WTC11 (cell line): Measurements from ENCODE around the gene PAQR3. TPM values are rescaled to one million over a fixed set of nuclear protein-coding genes. Genes with fewer than 3 reads are reported as not detected.
"Not testable (repeated sequence)": the region's sequence is repeated elsewhere in the genome, so short reads cannot be mapped to it uniquely, and the experiment has no call there.

Experiments used
- ATAC-seq: fragments of 200-7000 bp; cut with Tn5 transposase; 2 replicates; pipeline ENCODE4 v1.10.0; 2021; ENCODE audit warnings: mild to moderate bottlenecking, moderate library complexity
- CTCF ChIA-PET: fragments of 300-600 bp; sonication (Branson Sonifier 250); formaldehyde crosslinking; loops from one replicate; lab custom pipeline; 2021; ENCODE audit warnings: antibody characterized with exemption; lab: Charles Lee
- POLR2A ChIA-PET: fragments of 350-600 bp; sonication (Branson Sonifier 250); formaldehyde crosslinking; loops from one replicate; lab custom pipeline; 2021; ENCODE audit warnings: antibody characterized with exemption; lab: Charles Lee
- DNase-seq: peaks from one replicate; pipeline ENCODE4 v3.0.0; 2021; ENCODE audit warnings: low spot score
- H3K27ac Mint-ChIP-seq: 2 replicates; pipeline ENCODE4 v1.8.0; 2021; ENCODE audit warnings: mixed read lengths
- H3K27me3 Mint-ChIP-seq: 2 replicates; pipeline ENCODE4 v1.8.0; 2021; ENCODE audit warnings: low read depth, mild to moderate bottlenecking, moderate library complexity, mixed read lengths
- H3K36me3 Mint-ChIP-seq: 2 replicates; pipeline ENCODE4 v1.8.0; 2021; ENCODE audit warnings: mixed read lengths
- H3K4me1 Mint-ChIP-seq: 2 replicates; pipeline ENCODE4 v1.8.0; 2022; ENCODE audit warnings: mixed read lengths
- H3K4me3 Mint-ChIP-seq: 2 replicates; pipeline ENCODE4 v1.8.0; 2021; ENCODE audit warnings: mild to moderate bottlenecking, moderate library complexity, mixed read lengths
- H3K9me3 Mint-ChIP-seq: 2 replicates; pipeline ENCODE4 v1.8.0; 2021; ENCODE audit warnings: mixed read lengths
- GRHL2 ChIP-seq: fragments of 250-450 bp; sonication (Bioruptor Pico); IDR thresholded peaks from 2 replicates; pipeline ENCODE4 v1.8.0; 2022; ENCODE audit warnings: mild to moderate bottlenecking, moderate library complexity; ENCODE audit not compliant: insufficient replicate concordance, severe bottlenecking
- GTF2I ChIP-seq: fragments of 250-450 bp; sonication (Bioruptor Pico); conservative IDR thresholded peaks from 2 replicates; pipeline ENCODE4 v1.4.0; 2021; ENCODE audit warnings: mild to moderate bottlenecking
- HMGA2 ChIP-seq: fragments of 250-450 bp; sonication (Bioruptor Pico); IDR thresholded peaks from 2 replicates; pipeline ENCODE4 v1.4.0; 2021; ENCODE audit warnings: mild to moderate bottlenecking, moderate library complexity
- MLX ChIP-seq: sonication (generic); formaldehyde crosslinking; IDR thresholded peaks from 2 replicates; pipeline ENCODE4 v1.8.1; 2023; ENCODE audit warnings: mild to moderate bottlenecking, missing genetic modification reagents, moderate library complexity
- NFATC4 ChIP-seq: fragments of 250-450 bp; sonication (Bioruptor Pico); IDR thresholded peaks from 2 replicates; pipeline ENCODE4 v1.9.0; 2021; ENCODE audit warnings: mild to moderate bottlenecking
- NFE2L1 ChIP-seq: sonication (generic); formaldehyde crosslinking; IDR thresholded peaks from 2 replicates; pipeline ENCODE4 v1.8.1; 2023; ENCODE audit warnings: missing genetic modification reagents
- OVOL2 ChIP-seq: fragments of 250-450 bp; sonication (Bioruptor Pico); IDR thresholded peaks from 2 replicates; pipeline ENCODE4 v1.9.0; 2021; ENCODE audit warnings: mild to moderate bottlenecking, borderline replicate concordance
- PRRX2 ChIP-seq: fragments of 250-450 bp; sonication (Bioruptor Pico); IDR thresholded peaks from 2 replicates; pipeline ENCODE4 v1.8.0; 2021; ENCODE audit warnings: mild to moderate bottlenecking
- SMAD4 ChIP-seq: sonication (generic); formaldehyde crosslinking; IDR thresholded peaks from 2 replicates; pipeline ENCODE4 v1.8.0; 2022; ENCODE audit warnings: mild to moderate bottlenecking, missing genetic modification reagents
- SOX15 ChIP-seq: fragments of 250-450 bp; sonication (Bioruptor Pico); IDR thresholded peaks from 2 replicates; pipeline ENCODE4 v1.9.0; 2021; ENCODE audit warnings: mild to moderate bottlenecking
- ZBTB21 ChIP-seq: sonication (generic); formaldehyde crosslinking; IDR thresholded peaks from 2 replicates; pipeline ENCODE4 v1.8.1; 2023; ENCODE audit warnings: mild to moderate bottlenecking, missing genetic modification reagents, borderline replicate concordance
- ZMAT4 ChIP-seq: fragments of 250-450 bp; sonication (Bioruptor Pico); IDR thresholded peaks from 2 replicates; pipeline ENCODE4 v1.9.0; 2021; ENCODE audit warnings: mild to moderate bottlenecking
- ZNF121 ChIP-seq: sonication (generic); formaldehyde crosslinking; IDR thresholded peaks from 2 replicates; pipeline ENCODE4 v1.8.0; 2023; ENCODE audit warnings: missing genetic modification reagents
- ZNF138 ChIP-seq: sonication (generic); formaldehyde crosslinking; conservative IDR thresholded peaks from 2 replicates; pipeline ENCODE4 v1.8.1; 2022; ENCODE audit warnings: mild to moderate bottlenecking, moderate library complexity, missing genetic modification reagents
- ZNF263 ChIP-seq: sonication (generic); formaldehyde crosslinking; IDR thresholded peaks from 2 replicates; pipeline ENCODE4 v1.8.1; 2022; ENCODE audit warnings: low read depth, mild to moderate bottlenecking, moderate library complexity, missing genetic modification reagents
- ZNF317 ChIP-seq: sonication (generic); formaldehyde crosslinking; IDR thresholded peaks from 2 replicates; pipeline ENCODE4 v1.8.1; 2023; ENCODE audit warnings: low read depth, mild to moderate bottlenecking, moderate library complexity, missing genetic modification reagents, borderline replicate concordance
- ZNF423 ChIP-seq: fragments of 250-450 bp; sonication (Bioruptor Pico); IDR thresholded peaks from 2 replicates; pipeline ENCODE4 v2.1.2; 2022; ENCODE audit warnings: mild to moderate bottlenecking, moderate library complexity
- total RNA-seq: library from RNA; stranded (reverse); gene quantifications from 3 replicates; pipeline ENCODE4 v1.2.3, GENCODE V29; 2021
- TF ChIP-seq, protein P1 (sequence below): fragments of 250-450 bp; sonication (Bioruptor Pico); IDR thresholded peaks from 2 replicates; pipeline ENCODE4 v2.1.2; 2022; ENCODE audit warnings: mild to moderate bottlenecking, moderate library complexity
- TF ChIP-seq, protein P2 (sequence below): fragments of 250-450 bp; sonication (Bioruptor Pico); IDR thresholded peaks from 2 replicates; pipeline ENCODE4 v1.8.0; 2021; ENCODE audit warnings: mild to moderate bottlenecking
- TF ChIP-seq, protein P3 (sequence below): sonication (generic); formaldehyde crosslinking; IDR thresholded peaks from 2 replicates; pipeline ENCODE4 v1.8.1; 2022; ENCODE audit warnings: low read depth, missing genetic modification reagents, borderline replicate concordance

PAQR3 gene
- total RNA-seq, 1 experiment from 2014 or later, result 28.1 TPM

GRCh38 chr4:78923464-78924312, 15.6 kb downstream of the PAQR3 start:
- no peaks in the 10 kb centered on the region for H3K27me3 Mint-ChIP-seq
- CTCF ChIA-PET, result interaction anchor here (1.4 kb wide), 1 partner anchor 311 kb away, joined by 3 read pairs; no protein-coding TSS in a partner anchor
- no peaks in the 10 kb centered on the region for H3K4me1 Mint-ChIP-seq
- no peak overlapping the region for H3K27ac Mint-ChIP-seq
- DNase-seq, result no peak
- peaks cover 20% of the 10 kb centered on the region for H3K36me3 Mint-ChIP-seq
- no peaks in the 10 kb centered on the region for H3K9me3 Mint-ChIP-seq
- no peak for ATAC-seq
- POLR2A ChIA-PET, result no interaction called here
- no peak overlapping the region for H3K4me3 Mint-ChIP-seq
- TF ChIP-seq SMAD4, result no peak

GRCh38 chr4:78922207-78922606, 17.0 kb downstream of the PAQR3 start:
- TF ChIP-seq, protein P1, sequence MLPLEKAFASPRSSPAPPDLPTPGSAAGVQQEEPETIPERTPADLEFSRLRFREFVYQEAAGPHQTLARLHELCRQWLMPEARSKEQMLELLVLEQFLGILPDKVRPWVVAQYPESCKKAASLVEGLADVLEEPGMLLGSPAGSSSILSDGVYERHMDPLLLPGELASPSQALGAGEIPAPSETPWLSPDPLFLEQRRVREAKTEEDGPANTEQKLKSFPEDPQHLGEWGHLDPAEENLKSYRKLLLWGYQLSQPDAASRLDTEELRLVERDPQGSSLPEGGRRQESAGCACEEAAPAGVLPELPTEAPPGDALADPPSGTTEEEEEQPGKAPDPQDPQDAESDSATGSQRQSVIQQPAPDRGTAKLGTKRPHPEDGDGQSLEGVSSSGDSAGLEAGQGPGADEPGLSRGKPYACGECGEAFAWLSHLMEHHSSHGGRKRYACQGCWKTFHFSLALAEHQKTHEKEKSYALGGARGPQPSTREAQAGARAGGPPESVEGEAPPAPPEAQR (CRISPR knock-in tag), result no peak
- TF ChIP-seq HMGA2 (CRISPR knock-in tag), result no peak
- TF ChIP-seq GRHL2 (CRISPR knock-in tag), result no peak
- TF ChIP-seq ZNF423, result no peak
- no peak for TF ChIP-seq GTF2I (CRISPR knock-in tag)
- TF ChIP-seq, all 79 proteins: peak for 0
- H3K27ac Mint-ChIP-seq, result no peak overlapping the region
- ATAC-seq, result no peak
- H3K4me3 Mint-ChIP-seq, result no peak overlapping the region
- ChIA-PET POLR2A (no interaction called here), CTCF (interaction anchor here (1.4 kb wide), 1 partner anchor 310 kb away, joined by 3 read pairs; no protein-coding TSS in a partner anchor)
- H3K36me3 Mint-ChIP-seq, result peaks cover 17% of the 10 kb centered on the region
- H3K4me1 Mint-ChIP-seq, result no peaks in the 10 kb centered on the region
- no peaks in the 10 kb centered on the region for H3K27me3 Mint-ChIP-seq
- DNase-seq, result no peak
- H3K9me3 Mint-ChIP-seq, result no peaks in the 10 kb centered on the region

GRCh38 chr4:78910612-78911011, 28.6 kb downstream of the PAQR3 start:
- no peak overlapping the region for H3K27ac Mint-ChIP-seq
- H3K4me3 Mint-ChIP-seq, result no peak overlapping the region
- DNase-seq (no peak), ATAC-seq (no peak)
- ChIA-PET POLR2A (no interaction called here), CTCF (no interaction called here)
- TF ChIP-seq, protein P2, sequence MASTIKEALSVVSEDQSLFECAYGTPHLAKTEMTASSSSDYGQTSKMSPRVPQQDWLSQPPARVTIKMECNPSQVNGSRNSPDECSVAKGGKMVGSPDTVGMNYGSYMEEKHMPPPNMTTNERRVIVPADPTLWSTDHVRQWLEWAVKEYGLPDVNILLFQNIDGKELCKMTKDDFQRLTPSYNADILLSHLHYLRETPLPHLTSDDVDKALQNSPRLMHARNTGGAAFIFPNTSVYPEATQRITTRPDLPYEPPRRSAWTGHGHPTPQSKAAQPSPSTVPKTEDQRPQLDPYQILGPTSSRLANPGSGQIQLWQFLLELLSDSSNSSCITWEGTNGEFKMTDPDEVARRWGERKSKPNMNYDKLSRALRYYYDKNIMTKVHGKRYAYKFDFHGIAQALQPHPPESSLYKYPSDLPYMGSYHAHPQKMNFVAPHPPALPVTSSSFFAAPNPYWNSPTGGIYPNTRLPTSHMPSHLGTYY (CRISPR knock-in tag), result no peak
- no peak for TF ChIP-seq PRRX2
- no peak for TF ChIP-seq ZMAT4
- TF ChIP-seq OVOL2, result no peak
- TF ChIP-seq NFE2L1 (CRISPR knock-in tag), result no peak
- TF ChIP-seq ZNF121 (CRISPR knock-in tag), result no peak
- TF ChIP-seq ZNF317 (CRISPR knock-in tag), result no peak
- no peaks in the 10 kb centered on the region for H3K9me3 Mint-ChIP-seq
- no peaks in the 10 kb centered on the region for H3K4me1 Mint-ChIP-seq
- no peaks in the 10 kb centered on the region for H3K27me3 Mint-ChIP-seq
- peaks cover 5% of the 10 kb centered on the region; the same call in 1 of the 2 replicates for H3K36me3 Mint-ChIP-seq

DNA sequence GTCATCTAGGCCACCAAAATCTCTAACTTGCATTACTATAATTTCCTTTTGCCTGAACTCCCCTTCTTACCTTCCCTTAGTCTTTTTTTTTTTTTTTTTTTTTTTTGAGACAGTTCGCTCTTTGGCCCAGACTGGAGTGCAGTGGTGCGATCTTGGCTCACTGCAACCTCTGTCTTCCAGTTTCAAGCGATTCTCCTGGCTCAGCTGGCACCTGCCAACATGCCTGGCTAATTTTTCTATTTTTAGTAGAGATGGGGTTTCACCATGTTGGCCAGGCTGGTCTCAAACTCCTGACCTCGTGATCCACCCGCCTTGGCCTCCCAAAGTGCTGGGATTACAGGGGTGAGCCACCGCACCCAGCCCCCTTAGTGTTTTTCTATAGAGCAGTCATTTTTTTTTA, 30.3 kb downstream of the PAQR3 start:
- ATAC-seq, H3K9me3 Mint-ChIP-seq, H3K27me3 Mint-ChIP-seq, DNase-seq, H3K4me1 Mint-ChIP-seq, H3K27ac Mint-ChIP-seq, POLR2A ChIA-PET, H3K36me3 Mint-ChIP-seq, CTCF ChIA-PET, H3K4me3 Mint-ChIP-seq: not testable (repeated sequence)

- ATAC-seq (no peak), DNase-seq (no peak)
- peaks cover 5% of the 10 kb centered on the region; the same call in 1 of the 2 replicates for H3K36me3 Mint-ChIP-seq
- H3K4me1 Mint-ChIP-seq, result no peaks in the 10 kb centered on the region
- no peak overlapping the region for H3K4me3 Mint-ChIP-seq
- H3K27me3 Mint-ChIP-seq, result no peaks in the 10 kb centered on the region
- ChIA-PET CTCF (no interaction called here), POLR2A (no interaction called here)
- H3K9me3 Mint-ChIP-seq, result no peaks in the 10 kb centered on the region
- no peak overlapping the region for H3K27ac Mint-ChIP-seq
- TF ChIP-seq SOX15 (CRISPR knock-in tag) (no peak), ZNF423 (no peak), ZBTB21 (no peak), ZNF138 (CRISPR knock-in tag) (no peak), ZNF263 (CRISPR knock-in tag) (no peak), GRHL2 (CRISPR knock-in tag) (no peak), NFATC4 (CRISPR knock-in tag) (no peak), MLX (CRISPR knock-in tag) (no peak)
- TF ChIP-seq, protein P3, sequence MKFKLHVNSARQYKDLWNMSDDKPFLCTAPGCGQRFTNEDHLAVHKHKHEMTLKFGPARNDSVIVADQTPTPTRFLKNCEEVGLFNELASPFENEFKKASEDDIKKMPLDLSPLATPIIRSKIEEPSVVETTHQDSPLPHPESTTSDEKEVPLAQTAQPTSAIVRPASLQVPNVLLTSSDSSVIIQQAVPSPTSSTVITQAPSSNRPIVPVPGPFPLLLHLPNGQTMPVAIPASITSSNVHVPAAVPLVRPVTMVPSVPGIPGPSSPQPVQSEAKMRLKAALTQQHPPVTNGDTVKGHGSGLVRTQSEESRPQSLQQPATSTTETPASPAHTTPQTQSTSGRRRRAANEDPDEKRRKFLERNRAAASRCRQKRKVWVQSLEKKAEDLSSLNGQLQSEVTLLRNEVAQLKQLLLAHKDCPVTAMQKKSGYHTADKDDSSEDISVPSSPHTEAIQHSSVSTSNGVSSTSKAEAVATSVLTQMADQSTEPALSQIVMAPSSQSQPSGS (CRISPR knock-in tag), result no peak
- TF ChIP-seq, protein P2 (CRISPR knock-in tag), result no peak
Measured at GRCh38 chr4:78907638-78908037, 31.6 kb downstream of the PAQR3 start.
